Mucosa of descending colon (tissue), 3 donors: ENCODE data around the gene NOVA2. TPM values are rescaled to one million over a fixed set of nuclear protein-coding genes. Genes with fewer than 3 reads are reported as not detected.
A peak's percentile ranks its signal among the peaks of the same experiment; 100 is the strongest.

Source experiments
- ATAC-seq: fragments of 200-7000 bp; cut with Tn5 transposase; one replicate; pipeline ENCODE4 v1.9.1; 2020; ENCODE audit warnings: mild to moderate bottlenecking, moderate library complexity
- DNase-seq, 3 donors: peaks; one replicate each; pipeline ENCODE4 v3.0.0-alpha.2; 2020
- H3K36me3 ChIP-seq: fragments of 200-600 bp; one replicate; pipeline ENCODE4 v1.8.0; 2021; ENCODE audit warnings: low read depth, mild to moderate bottlenecking
- H3K4me1 ChIP-seq: fragments of 200-600 bp; one replicate; pipeline ENCODE4 v1.8.0; 2021; ENCODE audit warnings: low read depth, mild to moderate bottlenecking
- H3K4me3 ChIP-seq: fragments of 200-600 bp; one replicate; pipeline ENCODE4 v1.8.0; 2021; ENCODE audit warnings: mild to moderate bottlenecking
- H3K9me3 ChIP-seq: fragments of 200-600 bp; one replicate; pipeline ENCODE4 v1.8.0; 2021; ENCODE audit warnings: mild to moderate bottlenecking
- CTCF ChIP-seq: fragments of 200-600 bp; IDR thresholded peaks from one replicate; pipeline ENCODE4 v1.8.0; 2022; ENCODE audit warnings: antibody characterized with exemption, mild to moderate bottlenecking
- intact Hi-C, 2 donors: fragments of 100-400 bp; cut with DNase I in 1 of 2; cut with micrococcal nuclease in 1 of 2; formaldehyde crosslinking; loops; one replicate each; pipeline versions ENCODE4 v1.11.0 to v1.11.1; 2022; cut with DNase I, micrococcal nuclease
- long read RNA-seq, 2 donors: library from polyadenylated mRNA; unstranded; transcript quantifications; one replicate each; pipeline ENCODE4 v2.0.0, GENCODE V29; 2019 to 2021
- total RNA-seq, 3 donors: library from RNA; stranded (reverse); fragmentation: NEBNext Ultra II Directional in 2 of 3; extraction: Animal tissue kit (Norgen Biotek cat#: 25700) in 2 of 3; gene quantifications; one replicate each; pipeline versions ENCODE4 v1.2.1 to v1.2.4, GENCODE V29; 2021 to 2023
- donor health status: DM: no; HTN: no; CAD: no; lungs with moderate emphysema.
- donor health status: DM: no; HTN: no; CAD: no.
- donor health status: DM: no; HTN: yes; CAD: no.

NOVA2 gene
- total RNA-seq: 1 to 10 TPM in 2 of 3 donors, under 1 TPM in 1; 0.55 to 3.0 (median 1.3) TPM
- long read RNA-seq, donor 1, partial matches to known transcripts: 0 of 1 reads
- long read RNA-seq, donor 1, other reads (novel, unspliced or antisense): 1 of 1 reads
- long read RNA-seq, donor 2: 0 reads

- Histone ChIP-seq H3K36me3 (no peaks in the 10 kb centered on the region), H3K4me1 (peaks cover 2% of the 10 kb centered on the region), H3K9me3 (no peaks in the 10 kb centered on the region), H3K4me3 (no peak within 1 kb of the TSS)
- DNase-seq: peak; percentile 32 to 57 (median 54)
- peak; percentile 55 for ATAC-seq
- TF ChIP-seq CTCF: no peak
- intact Hi-C loops: no loop called here
Observed at GRCh38 chr19:45973553-45974338, at the start of gene NOVA2. Gene NOVA2 (minus strand): TSS chr19:45973865. CDS start chr19:45973351, 514 bp downstream.

GRCh38 chr19:46023311-46023779 is 49.7 kb upstream of the NOVA2 start:
- TF ChIP-seq CTCF: no peak
- intact Hi-C loops: loop anchor here in 1 of 2 donors (10.0 kb wide), 1 partner anchor 51 kb away; no protein-coding TSS in a partner anchor

GRCh38 chr19:46022431-46023310 is 49.0 kb upstream of the NOVA2 start, which contains the start of gene PGLYRP1:
Gene PGLYRP1 (minus strand): TSS chr19:46023053. CDS start chr19:46023021, 32 bp downstream.
- Histone ChIP-seq H3K9me3 (no peaks in the 10 kb centered on the region), H3K4me3 (no peak within 1 kb of the TSS), H3K4me1 (no peaks in the 10 kb centered on the region), H3K36me3 (no peaks in the 10 kb centered on the region)
- ATAC-seq: peak; percentile 18
- no peak for TF ChIP-seq CTCF
- no peak for DNase-seq
- intact Hi-C loops: loop anchor here in 1 of 2 donors (10.0 kb wide), 1 partner anchor 52 kb away; no protein-coding TSS in a partner anchor

More at GRCh38 chr19:46023311-46023779, 49.7 kb upstream of the NOVA2 start:
- ATAC-seq (no peak), DNase-seq (no peak)
- H3K36me3 ChIP-seq: no peaks in the 10 kb centered on the region
- H3K4me3 ChIP-seq: no peak overlapping the region
- H3K4me1 ChIP-seq: no peaks in the 10 kb centered on the region
- no peaks in the 10 kb centered on the region for H3K9me3 ChIP-seq

- ATAC-seq: peak; percentile 69
- no peaks in the 10 kb centered on the region for H3K36me3 ChIP-seq
- no peak for TF ChIP-seq CTCF
- intact Hi-C loops: loop anchor here in 1 of 2 donors (10.0 kb wide), 1 partner anchor 53 kb away; no protein-coding TSS in a partner anchor
- DNase-seq: no peak
- H3K9me3 ChIP-seq: no peaks in the 10 kb centered on the region
- no peak overlapping the region for H3K4me3 ChIP-seq
- no peaks in the 10 kb centered on the region for H3K4me1 ChIP-seq
Observed at GRCh38 chr19:46022061-46022430, 48.4 kb upstream of the NOVA2 start.

GRCh38 chr19:46021531-46022041 is 47.9 kb upstream of the NOVA2 start:
- no peaks in the 10 kb centered on the region for H3K4me1 ChIP-seq
- ATAC-seq (peak; percentile 60), DNase-seq (peak in 2 of 3 donors; percentile 43)
- no peaks in the 10 kb centered on the region for H3K9me3 ChIP-seq
- no peak for TF ChIP-seq CTCF
- H3K36me3 ChIP-seq: no peaks in the 10 kb centered on the region
- intact Hi-C loops: loop anchor here in 1 of 2 donors (10.0 kb wide), 1 partner anchor 53 kb away; no protein-coding TSS in a partner anchor
- H3K4me3 ChIP-seq: no peak overlapping the region
